Measurements from ENCODE around the gene L3MBTL2. TPM values are rescaled to one million over a fixed set of nuclear protein-coding genes. Genes with fewer than 3 reads are reported as not detected.

Gene L3MBTL2

Small RNA genes within 50 kb of the gene (small RNA-seq; reads per million reads assigned to genes)
- gene MIR6889 (ENCODE audit: insufficient read depth) (0.72 reads per million), gene RNU6-375P (ENCODE audit: insufficient read depth) (not detected)
